NCI-H187 treated with DMSO at 0.1 percent for 48 hours (cell line): ENCODE measurements around the gene CCT2.
"Not testable (repeated sequence)": the region's sequence is repeated elsewhere in the genome, so short reads cannot be mapped to it uniquely, and the experiment has no call there.

Source experiments
- DNase-seq: peaks from one replicate; lab custom pipeline; 2025; lab: John Stamatoyannopoulos, UW

CCT2 gene

DNA sequence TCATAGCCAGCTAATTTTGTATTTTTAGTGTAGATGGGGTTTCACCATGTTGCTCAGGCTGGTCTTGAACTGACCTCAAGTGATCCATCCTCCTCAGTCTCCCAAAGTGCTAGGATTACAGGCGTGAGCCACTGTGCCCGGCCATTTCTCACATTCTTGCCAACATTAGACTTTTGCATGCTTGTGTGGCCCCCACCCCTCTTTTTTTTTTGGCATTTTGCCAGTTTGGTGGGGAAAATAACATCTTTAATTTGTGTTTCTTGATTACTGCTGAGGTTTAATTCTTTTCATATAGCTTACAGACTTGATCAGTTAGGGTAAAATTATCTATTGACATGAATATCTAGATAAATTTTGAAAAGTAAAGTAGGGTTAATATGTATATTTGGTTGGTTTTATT, 3.8 kb downstream of the CCT2 start:
- DNase-seq, result no peak

DNA sequence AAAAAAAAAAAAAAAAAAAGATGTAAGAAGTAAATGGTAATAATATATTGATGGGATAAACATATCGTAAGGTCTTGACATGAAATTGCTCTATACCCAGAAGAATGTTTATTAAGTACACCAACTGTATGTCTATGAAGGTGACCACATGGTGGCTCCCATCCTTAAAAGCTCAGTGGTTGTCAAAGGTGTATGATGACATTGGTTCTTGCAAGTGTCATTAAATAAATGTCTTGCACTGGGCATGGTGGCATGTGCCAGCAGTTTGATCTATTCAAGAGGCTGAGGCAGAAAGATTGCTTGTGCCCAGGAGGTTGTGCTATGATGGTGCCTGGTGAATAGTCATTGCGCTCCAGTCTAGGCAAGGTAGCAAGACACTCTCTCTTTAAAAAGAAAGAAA, 10.4 kb downstream of the CCT2 start:
- no peak for DNase-seq

DNA sequence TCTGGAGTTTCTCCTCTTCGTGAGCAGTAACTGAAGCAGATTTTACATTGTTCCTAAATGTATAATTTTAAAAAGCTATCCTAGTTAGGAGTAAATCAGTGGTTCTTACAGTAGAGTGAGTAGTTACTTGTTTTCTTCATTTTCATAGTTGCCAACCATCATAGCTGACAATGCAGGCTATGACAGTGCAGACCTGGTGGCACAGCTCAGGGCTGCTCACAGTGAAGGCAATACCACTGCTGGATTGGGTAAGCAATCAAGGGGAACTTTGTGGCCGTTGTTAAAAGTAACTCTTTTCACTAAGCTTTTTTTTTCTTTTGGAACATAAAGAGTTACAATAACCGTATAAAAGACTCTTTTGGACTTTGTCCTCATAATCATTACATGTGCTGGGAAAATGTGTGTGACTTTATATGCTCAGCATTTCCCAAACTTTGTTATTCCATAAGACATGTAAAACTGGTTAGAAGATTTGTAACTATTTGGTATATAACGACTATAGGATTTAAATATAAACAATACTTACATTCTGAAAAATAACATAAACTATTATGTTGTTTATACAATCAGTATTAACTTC, 13.0 kb downstream of the CCT2 start:
- DNase-seq, result no peak

DNA sequence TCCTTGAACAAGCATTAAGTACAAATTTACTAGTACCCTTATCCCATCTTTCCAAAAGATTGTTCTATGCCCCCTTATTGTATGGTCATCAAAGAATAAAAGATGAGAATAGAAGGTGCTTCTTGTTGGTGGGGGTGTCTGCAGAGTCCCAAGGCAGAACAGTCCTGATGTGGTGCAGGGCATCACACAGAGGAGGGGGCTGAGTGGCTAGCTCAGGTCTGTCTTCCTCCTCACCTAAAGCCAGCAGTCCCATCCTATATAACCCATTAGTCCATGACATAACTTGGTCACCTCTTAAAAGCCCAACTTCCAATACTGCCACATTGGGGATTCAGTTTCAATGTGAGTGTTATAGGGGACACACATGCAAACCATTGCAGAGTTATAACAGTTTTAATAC, 15.5 kb downstream of the CCT2 start:
- no peak for DNase-seq

DNA sequence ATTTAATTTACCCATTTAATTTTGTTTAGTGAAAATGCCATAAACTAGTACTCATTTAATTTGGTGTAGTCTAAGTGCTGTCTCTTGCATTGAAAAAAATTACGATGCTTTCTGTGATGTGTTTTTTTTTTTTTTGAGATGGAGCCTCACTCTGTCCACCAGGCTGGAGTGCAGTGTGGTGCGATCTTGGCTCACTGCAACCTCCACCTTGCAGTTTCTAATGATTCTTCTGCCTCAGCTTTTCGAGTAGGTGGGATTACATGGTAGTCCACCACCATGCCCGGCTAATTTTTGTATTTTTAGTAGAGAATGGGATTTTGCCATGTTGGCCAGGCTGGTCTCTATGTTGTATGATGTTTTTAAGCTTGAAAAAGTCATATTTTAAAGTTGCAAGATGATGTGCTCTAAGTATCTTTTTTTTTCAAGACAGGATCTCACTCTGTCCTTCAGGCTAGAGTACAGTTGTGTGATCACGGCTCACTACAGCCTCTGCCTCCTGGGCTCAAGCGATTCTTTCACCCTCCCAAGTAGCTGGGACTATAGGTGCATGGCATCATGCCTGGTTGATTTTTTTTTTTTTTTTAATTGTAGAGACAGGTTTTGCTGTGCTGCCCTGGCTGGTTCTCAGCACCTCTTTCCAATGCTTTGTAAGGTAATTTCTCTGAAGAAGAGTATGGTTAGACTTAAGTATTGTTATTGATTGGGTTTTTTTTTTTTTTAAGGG, 16.9 kb downstream of the CCT2 start:
- no peak for DNase-seq

DNA sequence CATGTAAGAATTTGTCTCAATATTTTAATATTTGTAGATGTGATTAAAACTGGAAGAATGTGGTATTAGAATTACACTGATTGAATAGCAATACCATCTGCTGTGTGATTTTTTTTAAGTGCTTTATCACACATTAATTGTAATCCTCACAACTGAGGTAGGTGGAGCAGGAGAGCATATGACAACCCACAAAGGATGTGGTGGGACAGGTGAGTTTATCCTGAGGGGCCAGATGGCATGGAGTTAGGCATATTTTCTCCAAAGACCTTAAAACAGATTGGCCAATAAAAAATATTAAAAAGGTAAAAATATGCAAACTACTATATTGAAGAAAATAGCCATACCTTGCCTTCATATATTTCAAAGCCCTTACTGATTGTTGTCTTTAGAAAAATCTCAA, 17.7 kb downstream of the CCT2 start:
- DNase-seq, result no peak

DNA sequence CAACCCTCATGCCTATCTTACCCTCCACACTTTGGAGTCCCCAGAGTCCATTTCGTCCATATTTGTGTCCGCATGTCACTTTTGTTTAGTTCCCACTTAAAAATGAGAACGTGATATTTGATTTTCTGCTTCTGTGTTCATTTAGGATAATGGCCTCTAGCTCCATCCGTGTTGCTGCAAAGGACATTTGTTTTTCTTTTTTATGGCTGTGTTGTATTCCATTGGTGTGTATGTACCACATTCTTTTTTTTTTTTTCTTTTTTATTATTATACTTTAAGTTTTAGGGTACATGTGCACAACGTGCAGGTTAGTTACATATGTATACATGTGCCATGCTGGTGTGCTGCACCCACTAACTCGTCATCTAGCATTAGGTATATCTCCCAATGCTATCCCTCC, 18.3 kb downstream of the CCT2 start:
- DNase-seq, result not testable (repeated sequence)

DNA sequence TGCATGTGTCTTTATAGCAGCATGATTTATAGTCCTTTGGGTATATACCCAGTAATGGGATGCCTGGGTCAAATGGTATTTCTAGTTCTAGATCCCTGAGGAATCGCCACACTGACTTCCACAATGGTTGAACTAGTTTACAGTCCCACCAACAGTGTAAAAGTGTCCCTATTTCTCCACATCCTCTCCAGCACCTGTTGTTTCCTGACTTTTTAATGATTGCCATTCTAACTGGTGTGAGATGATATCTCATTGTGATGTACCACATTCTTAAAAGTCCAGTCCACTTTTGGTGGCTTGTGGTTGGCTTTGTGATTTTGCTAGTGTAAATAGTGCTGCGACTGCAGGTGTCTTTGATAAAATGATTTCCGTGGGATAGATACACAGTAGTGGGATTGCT, 19.0 kb downstream of the CCT2 start:
- DNase-seq, result not testable (repeated sequence)

DNA sequence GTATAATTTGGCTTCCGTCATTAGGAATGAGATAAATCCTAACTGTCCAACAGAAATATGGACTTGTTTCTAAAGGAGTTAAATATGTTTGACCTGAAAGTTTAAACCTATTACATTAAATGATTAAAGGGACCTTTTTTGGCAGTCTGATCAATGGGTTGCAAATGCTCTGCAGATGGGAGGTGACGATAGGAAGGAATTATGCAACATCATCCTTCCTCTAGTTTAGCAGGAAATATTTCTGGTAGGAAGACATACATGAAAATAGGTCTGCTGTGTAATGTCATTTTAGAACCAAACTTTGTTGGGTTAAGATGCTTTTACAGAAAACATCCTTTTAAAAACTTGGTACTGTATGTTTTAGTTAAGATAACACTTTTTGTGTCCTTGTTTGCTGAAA, 22.9 kb downstream of the CCT2 start:
- DNase-seq, result no peak

DNA sequence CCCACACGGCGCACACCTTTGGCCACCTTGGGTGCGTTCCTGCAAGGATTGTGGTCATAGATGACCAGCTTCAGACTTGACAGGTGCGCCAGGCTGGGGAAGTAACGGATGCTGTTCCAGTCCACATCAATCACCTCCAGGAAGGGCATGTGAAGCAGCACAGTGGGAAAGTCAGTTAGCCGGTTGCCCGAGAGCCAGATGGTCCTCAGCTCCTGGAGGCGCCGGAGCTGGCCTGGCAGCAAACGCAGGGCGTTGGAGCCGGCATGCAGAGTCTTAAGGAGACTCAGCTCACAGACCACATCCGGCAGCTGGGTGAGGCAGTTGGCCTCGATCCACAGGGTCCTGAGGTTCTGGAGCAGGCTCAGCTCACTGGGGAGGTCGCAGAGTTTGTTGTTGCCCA, 24.9 kb downstream of the CCT2 start:
- DNase-seq, result no peak

DNA sequence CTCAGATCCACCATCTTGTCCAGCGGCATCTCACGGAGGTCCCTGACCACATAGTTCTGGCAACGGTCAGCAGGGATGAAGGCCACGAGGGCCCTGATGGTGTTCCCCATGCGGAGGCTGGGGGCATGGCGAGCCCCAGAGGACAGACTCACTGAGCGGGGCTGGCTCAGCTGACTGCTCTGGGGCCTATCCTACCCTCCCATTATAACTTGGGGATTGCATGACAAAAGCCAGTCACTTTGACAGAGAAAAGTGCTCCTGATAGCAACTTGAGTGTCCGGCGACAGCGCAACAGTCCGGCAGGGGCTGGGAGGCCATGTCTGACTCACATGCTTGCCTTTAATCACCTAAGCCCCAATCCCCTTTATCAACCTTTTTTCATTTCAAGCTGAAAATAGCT, 25.5 kb downstream of the CCT2 start, which contains the start of gene LRRC10:
Gene LRRC10 (minus strand): TSS at position 179 of the 400 bp plus-strand sequence. CDS start 69 bp downstream, at position 110.
- no peak for DNase-seq

DNA sequence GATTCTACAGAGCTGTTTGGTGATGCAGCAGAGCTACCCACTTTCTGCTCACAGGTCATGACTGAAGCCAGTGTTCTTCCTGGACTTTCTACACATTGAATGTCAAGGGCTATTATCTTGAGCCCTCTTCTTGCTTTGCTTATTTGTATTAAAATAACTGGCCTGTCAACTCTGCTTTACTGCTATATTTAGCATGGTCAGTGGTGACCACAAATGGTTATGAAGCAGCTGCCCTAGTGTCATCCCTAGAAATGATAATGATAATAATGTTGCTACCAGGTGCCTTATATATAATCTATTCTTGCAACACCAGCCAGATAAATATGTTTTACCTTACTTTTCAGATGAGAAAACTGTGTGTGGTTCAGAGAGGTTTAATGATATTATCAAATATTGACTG, 28.1 kb downstream of the CCT2 start:
- DNase-seq, result no peak

DNA sequence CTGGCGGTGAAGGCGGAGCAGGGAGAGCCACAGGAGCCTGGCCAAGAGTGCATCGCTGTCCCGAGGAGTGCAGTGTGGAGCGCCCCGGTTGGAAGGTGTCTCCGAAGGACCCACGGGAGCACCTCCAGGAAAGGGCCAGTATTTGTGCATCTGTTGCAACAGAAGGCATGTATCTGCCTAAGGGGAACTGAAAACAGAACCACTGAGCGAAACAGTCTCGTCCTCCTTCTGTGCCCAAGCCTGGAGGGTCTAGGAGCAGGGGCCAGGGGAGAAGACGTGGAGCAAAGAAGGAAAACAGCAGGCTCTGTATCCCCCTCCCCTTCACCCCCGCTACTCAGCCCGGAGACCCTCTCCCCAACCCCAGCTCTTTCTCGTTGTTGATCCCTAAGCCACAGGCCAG, 30.8 kb downstream of the CCT2 start:
- no peak for DNase-seq

DNA sequence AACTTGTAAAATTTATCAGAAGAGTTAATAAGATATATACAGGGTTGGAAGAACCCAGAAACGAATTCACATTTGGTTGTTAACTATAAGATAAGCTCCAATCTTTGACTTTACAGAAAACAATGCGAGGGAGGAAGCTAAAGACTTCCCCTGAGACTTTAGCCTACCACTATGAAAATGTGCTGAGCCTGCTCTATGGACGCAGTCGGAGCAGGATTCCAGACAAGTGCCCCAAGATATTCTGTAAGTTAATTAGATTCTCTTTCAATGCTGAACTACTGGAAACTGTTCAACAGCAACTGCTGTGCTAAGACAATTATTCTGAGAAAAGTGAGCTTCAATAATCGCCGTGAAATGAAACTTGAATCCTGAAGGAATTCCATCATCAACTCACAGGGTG, 33.8 kb downstream of the CCT2 start:
- DNase-seq, result no peak

DNA sequence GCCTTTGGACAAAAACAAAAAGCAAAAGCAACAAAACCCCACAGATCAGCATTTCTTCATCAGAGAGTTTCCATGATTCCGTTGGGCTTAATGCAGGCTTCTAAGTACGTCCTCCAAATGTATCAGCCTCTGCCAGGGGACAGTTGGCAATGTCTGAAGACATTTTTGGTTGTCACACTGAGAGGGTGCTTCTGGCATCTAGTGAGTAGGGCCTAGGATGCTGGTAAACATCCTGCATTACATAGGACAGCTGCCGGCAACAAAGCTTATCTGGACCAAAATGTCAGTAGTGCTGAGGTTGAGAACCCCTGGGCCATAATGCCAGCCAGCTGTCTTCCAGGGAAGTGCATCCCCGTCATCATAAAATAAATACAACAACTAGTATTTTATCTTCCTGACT, 34.8 kb downstream of the CCT2 start:
- no peak for DNase-seq

DNA sequence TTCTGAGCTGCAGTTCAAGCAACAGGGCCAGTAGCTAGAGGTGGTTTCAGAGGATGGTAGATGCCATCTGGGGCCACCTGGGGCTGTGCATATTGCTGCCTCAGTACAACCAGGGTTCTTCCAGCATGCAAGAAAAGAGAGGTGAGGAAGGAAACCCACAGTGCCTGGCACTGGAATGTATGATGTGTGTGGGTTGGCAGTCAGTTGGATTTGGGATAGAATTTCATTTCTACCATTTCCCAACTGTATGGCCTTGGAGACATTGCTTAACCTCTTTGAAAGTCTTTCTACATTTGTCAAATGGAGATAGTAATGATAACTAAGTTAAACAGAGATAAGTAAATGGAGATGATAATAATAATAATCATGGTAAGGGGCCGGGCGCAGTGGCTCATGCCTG, 35.7 kb downstream of the CCT2 start:
- DNase-seq, result no peak

DNA sequence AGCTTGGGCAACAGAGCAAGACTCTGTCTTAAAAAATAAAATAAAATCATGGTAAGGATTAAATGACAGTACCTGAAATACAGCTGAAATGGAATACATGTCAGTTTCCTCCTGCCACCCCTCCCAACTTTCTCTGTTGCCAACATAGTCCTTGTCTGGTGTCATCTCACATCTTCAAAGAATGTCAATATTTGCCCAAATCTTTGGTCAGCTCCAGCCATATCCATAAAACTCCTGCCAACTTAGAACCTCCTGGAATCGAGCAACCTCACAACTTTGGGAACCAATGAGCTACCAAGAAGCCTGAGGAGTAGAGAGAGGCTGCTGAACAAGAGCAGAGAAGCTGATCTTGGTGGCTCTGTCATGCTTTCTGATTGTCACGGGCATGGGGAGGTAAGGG, 36.3 kb downstream of the CCT2 start:
- DNase-seq, result no peak

DNA sequence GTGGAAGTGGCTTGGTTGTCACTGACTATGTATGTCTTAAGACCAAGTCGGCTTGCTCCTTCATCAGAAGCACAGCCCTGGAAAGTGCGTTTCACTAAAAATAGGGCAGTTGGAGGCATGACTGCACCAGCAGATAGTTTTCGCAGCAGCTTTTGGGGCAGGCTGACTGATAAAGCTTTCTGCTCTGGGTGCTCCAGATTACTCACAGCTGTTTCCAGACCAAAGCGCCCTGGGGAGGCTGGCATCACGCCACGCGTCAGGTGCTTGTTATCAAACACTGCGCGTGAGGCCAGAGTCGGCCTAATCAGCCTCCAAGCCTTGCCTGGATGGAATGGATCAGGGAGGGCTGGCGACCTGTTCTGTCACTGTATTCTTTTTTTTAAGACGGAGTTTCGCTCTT, 38.7 kb downstream of the CCT2 start:
- no peak for DNase-seq

DNA sequence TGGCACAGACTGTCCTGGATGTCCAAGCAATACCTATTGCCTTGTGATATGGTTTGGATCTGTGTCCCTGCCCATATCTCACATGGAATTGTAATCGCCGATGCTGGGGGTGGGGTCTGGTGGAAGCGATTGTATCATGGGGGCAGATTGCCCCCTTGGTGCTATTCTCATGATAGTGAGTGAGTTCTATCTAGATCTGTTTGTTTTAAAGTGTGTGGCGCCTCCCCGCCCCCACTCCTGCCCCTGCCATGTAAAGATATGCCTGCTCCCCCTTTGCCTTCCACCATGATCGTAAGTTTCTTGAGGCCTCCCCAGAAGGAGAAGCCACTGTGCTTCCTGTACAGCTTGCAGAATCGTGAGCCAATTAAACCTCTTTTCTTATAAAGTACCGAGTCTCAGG, 42.2 kb downstream of the CCT2 start:
- no peak for DNase-seq

DNA sequence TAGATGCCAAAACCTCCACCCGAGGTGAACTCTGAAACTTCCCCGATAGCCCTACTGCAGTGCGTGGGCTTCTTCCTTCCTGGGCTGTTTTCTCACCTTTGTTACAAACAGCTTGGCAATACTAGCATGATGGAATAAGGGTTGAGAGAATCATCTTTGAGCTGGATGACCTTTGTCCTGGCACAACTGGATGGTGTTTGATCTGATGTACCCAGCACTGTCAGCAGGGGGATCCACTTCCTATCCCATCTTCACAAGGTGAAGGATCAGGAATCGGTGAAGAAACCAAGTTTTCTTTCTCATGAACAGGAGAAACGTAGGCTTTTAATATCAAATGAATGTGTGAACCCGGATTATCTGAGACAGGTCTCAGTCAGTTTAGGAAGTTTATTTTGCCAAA, 44.9 kb downstream of the CCT2 start:
- no peak for DNase-seq

DNA sequence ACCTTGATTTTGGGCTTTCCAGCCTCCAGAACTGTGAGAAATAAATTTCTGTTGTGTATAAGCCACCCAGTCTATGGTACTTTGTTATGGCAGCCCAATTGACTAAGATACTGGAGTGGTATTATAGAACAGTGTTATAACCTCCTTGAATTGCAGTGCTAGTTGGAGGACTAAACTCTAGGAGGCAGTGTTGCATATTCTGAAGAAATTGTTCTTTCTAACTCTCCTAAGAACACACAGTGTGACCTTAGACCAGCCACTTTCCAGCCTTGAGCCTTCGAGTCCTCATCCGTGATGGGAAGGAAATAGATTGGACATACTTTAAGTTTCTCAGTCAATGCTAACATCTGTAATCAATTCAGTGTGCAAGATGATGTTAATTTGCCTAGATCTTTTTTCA, 47.8 kb downstream of the CCT2 start:
- no peak for DNase-seq

DNA sequence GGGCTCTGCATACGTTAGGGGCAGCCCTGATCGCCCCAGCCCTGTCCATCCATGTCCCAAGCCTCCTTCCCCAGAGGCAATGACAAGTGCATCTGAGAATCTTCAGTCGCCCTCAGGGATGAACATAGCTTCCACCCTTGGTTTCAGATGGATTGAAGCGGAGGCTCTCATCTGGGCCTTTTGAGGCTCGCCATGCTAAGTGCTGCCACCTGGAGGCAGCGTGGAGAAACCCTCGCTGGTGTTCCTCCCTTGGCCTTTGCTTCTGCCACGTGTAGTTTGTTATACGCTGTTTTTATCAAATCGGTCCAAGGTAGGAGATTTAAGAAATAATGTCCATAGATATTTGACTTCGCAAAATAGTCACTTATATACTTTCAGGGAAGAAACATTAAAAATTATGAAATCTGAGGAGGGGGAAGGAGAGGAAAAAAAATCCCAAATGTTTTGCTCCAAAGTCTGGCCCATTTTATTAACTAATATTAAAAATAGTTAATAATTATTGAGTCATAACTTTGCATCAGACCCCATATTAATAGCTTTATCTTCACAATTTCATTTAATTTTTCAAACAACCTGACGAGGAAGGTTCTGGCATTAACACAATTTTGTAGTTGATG, 54.2 kb downstream of the CCT2 start:
- no peak for DNase-seq

DNA sequence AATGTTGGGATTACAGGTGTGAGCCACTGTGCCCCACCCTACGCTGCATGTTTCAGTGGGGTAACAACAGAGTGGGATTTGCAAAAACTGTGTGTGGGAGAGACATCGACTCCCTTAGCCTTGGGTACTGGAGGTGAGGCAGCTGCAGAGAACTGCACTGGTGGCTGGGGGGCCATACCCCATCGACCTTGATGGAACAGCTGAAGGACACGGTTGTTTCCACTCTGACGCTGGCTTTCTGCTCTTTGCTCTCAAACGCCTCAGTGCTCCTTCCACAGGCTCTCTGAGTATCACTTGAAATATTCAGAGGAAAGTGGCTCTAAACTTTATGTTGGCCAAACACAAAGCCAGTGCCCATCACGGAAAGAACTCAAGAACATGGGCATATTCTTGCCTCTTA, 56.3 kb downstream of the CCT2 start:
- DNase-seq, result no peak

DNA sequence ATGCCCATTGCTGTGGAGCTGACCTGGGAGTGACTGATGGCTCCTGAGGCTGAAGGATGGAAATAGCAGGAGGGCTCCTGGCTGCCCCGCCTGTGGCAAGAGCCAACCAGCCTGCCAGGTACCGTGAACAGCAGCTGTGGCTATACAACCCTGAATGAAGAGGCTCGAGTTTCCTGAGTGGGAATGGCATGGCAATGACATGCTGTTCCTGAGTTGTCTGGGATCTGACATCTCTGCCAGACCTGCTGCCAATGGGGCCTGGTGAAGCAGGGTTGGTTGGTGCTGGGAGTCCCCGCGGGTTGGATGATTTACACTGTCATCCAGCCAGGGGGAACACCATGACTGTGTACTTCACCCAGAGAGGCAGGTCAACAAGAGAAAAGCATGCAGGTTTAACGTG, 57.3 kb downstream of the CCT2 start:
- no peak for DNase-seq
